SK-MEL-5 (cell line): Measurements from ENCODE around the gene TMEM255B. TPM values are rescaled to one million over a fixed set of nuclear protein-coding genes. Genes with fewer than 3 reads are reported as not detected.

Experiments
- DNase-seq: peaks from one replicate; pipeline ENCODE4 v3.0.0-alpha.2; 2016; ENCODE audit warnings: low read depth, low spot score
- in situ Hi-C: cut with HindIII; loops from 2 replicates; pipeline ENCODE4 v1.10.0; 2016; ENCODE audit warnings: low sequenced_read_pairs, high pct_unique_total_duplicates, low pct_unique_long_range_greater_than_20kb
- total RNA-seq: library from RNA; depleted of rRNA; stranded (reverse); fragments of >200 nt; shearing (Covaris generic); gene quantifications from 2 replicates; pipeline ENCODE4 v1.2.3, GENCODE V29; 2014

TMEM255B gene
- total RNA-seq, 1 experiment from 2014 or later, result 0.48 TPM

DNA sequence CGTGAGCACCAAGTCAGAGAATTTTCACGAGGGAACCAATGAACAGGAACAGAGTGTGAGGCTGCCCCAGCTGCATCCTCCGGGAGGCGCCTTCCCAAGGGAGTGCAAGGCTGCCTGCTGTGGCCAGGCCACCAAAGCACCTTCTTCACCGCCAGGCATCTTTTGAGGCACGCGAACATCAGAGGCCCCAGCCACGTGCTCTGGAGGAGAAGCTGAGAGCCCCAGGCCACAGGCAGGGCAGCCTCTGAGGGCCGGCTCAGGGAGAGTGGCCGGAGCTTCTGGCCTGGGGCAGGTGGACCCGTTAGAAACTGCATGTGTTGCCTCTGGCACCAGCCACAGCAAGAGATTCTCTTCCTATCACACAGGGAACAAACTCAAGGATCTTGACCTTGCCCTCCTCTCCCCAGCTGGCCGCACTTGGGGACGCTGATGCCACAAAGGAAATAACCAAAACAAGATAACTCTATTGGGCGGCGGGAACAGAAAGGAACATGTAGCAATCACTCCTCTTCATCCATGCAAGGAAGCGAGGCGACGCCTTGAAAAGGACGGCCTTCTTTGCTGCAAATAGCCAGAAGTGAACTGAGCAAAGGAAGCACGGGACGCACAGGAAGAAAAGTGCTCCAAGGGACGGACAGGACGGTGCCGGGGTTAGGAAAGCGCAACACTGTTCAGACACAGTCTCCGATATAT is 85.0 kb downstream of the TMEM255B start:
- in situ Hi-C loops, result no loop called here
- no peak for DNase-seq

DNA sequence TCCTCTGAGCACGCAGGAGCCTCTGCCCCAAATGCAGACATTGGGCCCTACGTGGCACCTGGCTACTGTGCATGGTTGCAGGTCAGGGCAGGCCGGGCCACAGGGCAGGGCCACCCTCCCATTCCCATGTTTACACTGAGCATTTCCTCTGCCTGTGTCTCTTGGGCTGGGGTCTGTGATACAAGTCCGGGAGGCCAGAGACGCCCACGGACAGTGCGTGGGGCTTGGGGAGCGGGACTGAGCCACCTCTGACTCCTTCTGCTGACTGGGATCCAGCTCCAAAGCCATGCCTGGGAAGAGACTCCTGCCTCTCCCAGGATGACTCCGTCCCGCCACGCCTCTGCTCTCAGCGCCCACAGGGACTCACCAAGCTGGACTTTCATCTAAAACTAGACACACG is 86.0 kb downstream of the TMEM255B start:
- DNase-seq, result no peak
- in situ Hi-C loops, result no loop called here

DNA sequence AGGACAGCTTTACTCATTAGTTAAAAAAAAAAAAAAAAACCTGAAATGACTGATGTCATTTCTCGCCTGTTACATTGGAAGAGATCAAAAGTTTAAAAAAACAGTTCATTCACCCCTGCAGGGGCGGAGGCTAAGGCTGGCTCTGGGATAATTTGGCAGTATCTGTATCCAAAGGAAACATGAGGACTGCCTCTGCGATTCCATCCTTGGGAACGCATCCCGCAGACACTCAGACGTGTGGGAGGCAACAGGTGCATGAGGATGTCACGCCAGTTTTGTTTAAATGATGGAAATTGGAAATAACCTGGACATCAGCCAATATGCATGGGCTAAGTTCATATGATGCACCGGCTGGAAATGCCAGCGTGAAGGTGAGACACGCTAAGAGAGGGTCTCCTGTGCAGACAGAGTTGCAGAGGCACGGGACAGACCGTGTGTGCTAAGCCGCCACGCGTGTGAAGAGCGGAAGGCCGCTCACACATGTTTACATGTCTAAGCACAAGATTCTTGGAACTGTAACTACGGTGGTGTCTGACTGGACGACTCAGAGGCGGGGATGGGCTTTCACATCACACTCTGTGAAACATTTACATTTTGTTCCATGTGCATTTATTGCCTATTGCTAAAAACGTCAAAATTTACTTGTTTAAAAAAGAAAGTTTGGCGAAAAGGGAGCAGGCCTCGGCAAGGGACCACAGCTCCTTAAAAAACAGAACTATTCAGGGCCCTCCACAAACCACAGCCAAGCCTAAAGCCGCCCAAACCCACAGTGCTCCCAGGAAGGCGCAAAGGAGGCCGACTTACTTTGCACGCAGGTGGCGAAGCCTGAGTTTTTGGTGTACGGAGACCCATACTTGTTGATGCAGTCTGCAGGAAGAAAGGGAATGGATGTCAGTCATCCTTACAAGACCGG is 87.0 kb downstream of the TMEM255B start:
- in situ Hi-C loops, result no loop called here
- no peak for DNase-seq

DNA sequence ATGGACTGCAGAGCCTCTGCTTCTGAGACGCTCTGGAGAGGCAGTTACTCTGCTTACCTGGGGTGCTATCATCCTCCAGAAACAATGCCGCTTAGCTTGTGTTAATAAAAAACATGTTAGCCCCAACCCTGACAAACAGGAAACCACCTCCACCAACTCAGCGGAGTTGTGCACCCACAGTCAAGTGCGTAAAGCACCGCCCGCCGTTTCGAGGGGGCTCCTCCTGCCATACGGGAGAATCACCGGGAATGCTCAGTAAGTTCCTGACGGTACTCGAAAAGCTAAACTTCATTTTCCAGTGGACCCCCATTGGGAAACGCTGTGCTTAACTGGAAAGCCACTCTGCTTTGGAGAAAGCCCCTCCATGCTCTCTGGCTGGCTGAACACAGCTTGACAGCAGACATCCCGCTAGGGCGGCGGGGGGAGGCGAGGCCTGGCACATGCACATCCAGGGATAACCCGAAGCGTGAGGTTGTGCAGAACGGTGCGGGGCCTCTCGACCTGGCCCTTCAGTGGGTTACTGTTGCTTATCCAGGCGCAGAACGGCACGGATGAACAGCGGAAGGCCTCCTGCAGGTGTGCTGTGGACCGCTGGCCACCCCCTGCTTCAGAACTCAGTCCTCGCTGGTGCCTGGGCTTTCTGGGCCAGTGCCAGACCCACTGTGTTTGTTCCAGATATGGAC is 87.8 kb downstream of the TMEM255B start:
- DNase-seq, result no peak
- in situ Hi-C loops, result no loop called here

DNA sequence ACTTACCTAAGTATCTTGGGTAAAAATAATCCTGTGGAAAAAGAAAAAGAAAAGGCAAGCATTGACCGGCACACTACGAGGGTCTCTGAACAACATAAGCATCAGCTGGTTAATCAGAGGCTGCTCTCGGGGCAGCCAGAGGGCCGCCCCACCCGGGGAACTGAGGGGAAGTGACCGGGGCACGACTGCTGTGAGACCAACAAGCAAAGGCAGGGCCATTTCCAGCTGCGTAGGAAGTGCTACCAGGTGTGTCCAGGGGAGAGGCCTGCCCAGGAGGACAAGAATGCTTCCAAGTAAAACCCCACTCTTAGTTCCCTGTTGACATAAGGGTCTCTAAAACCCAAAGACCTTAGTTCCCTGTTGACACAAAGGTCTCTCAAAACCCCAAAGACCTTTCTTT is 89.0 kb downstream of the TMEM255B start:
- in situ Hi-C loops, result no loop called here
- no peak for DNase-seq

DNA sequence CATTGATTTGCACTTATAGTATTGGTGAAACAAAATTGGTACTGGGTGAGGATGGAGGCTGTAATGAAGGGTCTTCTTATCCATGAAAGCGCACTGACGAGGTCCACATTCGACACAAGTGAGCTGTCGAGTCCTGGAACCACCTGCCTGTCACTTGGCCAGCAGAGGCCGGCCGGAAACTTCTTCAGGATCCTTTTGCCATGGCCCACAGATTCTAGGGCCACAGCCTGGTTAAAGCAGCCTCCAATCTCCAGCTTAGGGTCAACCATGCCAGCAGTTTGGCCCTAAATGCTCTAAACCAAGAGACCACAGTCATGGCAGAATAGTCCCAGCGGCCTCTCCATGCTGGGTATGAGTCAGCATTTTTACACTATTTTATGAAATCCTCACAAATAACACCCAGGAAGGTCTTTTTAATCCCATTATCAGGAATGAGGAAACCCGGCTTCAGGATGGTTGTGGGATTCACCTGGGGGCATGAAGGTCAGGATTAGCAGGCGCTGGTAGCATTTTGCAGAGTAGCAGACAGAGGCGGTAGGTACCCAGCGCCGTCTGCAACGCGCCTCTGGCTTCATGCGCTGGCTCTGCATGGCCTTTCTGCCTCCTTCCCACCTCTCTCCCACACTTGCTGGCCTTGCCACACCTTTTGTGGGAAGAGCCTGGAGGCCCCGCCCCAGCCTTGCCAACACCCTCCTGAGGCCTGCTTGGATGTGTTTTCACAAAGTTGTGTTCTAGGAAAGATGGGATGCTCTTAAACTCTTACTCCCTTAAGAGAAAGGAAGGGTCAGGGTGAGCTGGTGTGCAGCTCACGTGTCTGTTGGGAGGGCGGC is 89.6 kb downstream of the TMEM255B start:
- in situ Hi-C loops, result no loop called here
- no peak for DNase-seq

DNA sequence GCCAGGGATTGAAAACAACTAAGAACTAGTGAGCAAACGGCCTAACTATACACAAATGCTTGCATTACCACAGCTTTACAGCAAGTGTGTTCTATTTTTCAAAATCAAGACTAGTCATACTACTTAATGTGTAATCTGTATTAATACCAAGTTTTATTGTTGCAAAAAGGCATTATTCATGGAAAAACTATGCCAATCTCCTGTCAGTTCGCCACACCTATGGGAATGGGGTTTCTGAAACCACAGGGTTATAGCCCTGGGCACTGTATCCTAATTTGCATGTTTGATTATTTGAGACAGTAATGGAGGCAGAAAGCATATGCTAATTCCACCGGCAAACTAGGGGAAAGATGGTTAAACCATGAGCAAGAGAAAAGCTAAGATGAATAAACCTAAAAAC is 90.5 kb downstream of the TMEM255B start:
- no peak for DNase-seq
- in situ Hi-C loops, result no loop called here

DNA sequence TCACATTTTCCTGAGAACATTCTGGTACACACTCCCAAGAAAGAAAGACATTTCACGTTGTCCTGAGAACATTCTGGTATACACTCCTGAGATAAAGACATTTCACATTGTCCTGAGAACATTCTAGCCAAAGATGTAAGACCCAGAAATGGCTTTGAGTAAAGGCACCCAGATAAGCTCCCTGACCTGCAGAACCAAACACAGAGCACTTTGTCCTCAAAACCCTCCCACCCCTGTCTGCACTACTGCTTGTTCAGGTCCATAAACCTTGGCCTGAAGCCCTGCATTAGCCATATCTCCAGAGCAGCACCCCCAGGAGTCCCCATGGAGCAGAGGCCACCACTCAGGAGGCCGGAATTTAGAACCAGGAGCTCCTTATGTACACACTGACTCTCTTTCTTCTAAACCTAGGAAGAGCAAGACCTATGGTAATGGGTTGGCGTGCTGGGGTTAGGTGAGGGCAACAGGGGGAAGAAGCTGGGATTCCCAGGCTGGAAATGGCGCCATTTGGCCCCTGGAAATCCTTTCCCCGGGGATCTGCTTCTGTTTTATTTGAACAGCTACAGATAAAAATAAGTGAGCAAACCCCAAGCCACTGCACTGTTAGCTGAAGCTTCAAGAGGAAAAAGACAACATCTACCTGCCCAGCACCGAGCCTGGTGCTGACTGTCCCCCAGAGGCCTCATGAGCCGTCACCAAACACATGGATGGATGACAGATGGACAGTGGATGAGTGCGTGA is 91.1 kb downstream of the TMEM255B start:
- in situ Hi-C loops, result no loop called here
- DNase-seq, result no peak

DNA sequence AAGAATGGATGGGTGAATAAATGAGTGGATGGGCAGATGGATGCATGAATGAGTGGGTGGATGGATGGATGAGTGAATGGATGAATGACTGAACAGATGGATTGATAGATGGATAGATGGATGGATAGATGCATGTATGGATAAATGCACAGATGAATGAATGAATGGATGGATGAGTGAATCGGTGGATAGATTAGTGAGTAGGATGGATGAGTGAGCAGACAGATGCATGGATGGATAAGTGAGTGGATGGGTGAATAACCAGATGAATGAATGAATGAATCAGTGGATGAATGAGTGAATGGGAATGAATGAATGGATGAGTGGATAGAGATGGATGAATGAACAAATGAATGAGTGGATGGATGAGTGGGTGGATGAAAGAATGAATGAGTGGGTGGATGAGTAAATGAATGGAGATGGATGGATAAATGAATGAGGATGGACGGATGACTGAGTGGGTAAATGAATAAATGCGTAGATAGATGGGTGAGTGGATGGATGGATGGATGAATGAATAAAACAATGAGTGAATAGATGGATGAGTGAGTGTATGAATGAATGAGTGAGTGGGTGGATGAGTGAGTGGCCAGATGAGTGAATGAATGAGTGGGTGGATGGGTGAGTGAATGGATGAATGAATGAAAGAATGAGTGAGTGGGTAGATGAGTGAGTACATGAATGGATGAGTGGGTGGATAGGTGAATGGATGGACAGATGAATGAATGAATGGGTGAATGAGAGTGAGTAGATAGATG is 91.9 kb downstream of the TMEM255B start:
- DNase-seq, result no peak
- in situ Hi-C loops, result no loop called here

DNA sequence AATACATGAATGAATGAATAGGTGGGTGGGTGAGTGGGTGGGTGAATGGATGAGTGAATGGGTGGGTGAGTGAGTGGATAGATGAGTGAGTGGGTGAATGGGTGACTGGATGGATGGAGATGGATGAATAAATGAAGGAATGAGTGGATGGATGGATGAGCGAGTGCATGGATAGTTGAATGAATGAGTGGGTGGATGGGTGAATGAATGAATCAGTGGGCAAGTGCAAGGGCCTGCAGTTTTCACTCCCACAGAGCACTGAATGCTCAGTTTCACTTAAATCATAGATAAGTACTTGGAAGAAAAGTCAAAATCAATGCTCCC is 92.4 kb downstream of the TMEM255B start:
- DNase-seq, result no peak
- in situ Hi-C loops, result no loop called here

DNA sequence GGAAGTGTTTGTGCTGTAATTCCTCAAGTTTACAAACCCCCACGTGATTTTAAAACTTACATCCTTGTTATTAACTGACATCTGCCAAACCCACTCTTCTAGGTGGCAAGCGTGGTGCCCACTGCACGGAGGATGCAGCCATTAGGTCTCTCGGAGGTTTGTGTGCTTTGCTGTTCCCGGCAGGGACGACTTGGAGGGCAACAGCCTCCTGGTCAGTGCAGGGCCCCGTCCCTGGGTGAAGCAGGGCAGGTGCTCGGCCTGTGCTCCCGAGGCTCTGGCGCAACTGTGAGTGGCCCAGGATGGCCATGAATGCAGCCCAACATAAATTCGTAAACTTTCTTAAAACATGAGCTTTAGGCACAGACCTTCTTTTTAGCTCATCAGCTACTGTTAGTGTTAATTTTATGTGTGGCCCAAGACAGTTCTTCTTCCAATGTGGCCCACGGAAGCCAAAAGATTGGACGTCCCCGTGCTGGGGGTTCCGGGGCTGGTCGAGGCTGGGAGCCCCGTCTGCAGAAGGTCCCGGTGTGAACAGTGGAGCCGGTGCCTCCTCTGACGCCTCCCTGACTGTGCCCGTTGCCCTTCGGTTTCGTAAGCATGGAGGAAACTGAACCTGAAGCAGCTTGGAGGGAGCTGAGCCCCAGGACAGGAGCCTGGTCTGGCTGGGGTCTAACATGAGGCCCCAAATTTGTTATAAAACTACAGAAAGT is 93.0 kb downstream of the TMEM255B start:
- no peak for DNase-seq
- in situ Hi-C loops, result no loop called here

DNA sequence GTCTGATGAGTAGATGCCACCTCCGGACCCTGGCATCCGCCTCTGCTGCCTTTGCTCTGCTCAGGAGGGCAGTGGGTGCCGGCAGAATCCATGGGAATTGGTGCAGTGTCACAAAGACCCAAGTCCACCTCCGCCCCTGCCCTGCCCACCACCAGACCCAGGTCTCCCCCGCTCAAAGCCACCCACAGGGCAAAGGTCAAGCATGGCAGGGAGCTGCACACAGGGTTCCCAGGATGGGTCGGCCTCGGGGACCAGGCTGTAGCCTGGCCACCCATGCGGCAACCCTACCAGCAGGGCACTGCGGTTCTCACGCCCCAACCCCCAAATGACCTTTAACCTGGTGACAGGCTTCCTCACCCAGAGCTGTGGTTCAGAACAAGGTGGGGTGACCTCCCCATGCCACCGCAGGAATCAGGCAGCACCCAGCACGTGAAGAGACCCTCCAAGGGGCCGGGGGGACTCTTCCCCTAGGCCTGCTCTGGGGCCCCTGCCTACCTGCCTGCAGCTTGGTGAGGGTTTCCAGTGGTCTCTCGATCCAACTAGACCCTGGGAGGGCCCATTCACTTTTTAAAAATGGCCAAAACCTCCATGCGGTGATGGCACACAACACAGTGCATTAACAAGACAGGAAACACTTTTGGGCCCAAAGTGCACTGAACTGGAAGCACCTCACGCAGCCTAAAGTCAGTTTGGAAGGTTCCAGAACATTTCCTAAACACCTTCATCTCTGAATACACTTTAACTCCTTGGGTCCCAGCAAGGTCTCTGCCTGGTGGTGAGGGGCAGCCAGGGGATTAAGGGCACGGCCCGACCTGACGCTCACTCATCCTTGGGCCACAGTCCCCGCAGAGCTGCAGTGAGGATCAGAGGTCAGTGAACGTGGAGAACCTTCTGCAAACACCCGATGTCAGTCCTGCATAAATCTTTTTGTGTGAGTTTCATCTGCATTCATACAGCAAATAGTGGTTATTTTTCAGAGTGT is 93.8 kb downstream of the TMEM255B start:
- no peak for DNase-seq
- in situ Hi-C loops, result no loop called here

DNA sequence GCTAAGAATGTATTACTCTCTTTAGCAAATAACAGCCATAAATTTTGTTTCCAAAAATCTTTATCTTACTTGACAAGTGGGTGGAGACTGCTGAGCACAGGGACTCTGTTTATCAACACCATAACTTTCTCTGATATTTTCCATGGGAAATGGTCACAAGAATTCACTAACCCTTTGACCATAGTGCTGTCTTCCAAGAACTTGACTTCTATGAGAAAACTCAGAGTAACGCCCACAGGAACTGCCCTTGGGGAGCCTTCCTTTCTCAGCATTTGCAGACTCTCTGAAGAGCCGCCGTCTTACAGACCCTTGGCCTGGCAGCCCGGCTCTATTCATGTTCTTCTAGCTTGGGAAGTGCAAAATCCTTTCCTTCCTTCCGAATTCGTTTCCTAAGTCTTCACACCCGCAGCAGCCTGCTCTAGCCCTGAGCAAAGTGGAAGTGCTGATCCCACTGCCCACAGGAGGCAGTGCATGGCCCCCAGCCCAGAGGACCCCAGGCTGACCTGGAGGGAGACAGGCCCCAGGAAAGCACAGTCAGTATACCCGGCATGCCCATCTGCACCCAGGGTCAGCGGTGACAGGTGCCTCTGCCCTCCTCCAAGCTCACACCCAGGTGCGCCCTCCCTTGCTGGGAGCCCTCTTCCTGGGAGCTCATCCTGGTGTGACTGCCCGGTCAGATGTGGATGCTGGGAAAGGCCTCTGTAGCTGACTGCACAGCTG is 94.7 kb downstream of the TMEM255B start:
- DNase-seq, result no peak
- in situ Hi-C loops, result no loop called here

DNA sequence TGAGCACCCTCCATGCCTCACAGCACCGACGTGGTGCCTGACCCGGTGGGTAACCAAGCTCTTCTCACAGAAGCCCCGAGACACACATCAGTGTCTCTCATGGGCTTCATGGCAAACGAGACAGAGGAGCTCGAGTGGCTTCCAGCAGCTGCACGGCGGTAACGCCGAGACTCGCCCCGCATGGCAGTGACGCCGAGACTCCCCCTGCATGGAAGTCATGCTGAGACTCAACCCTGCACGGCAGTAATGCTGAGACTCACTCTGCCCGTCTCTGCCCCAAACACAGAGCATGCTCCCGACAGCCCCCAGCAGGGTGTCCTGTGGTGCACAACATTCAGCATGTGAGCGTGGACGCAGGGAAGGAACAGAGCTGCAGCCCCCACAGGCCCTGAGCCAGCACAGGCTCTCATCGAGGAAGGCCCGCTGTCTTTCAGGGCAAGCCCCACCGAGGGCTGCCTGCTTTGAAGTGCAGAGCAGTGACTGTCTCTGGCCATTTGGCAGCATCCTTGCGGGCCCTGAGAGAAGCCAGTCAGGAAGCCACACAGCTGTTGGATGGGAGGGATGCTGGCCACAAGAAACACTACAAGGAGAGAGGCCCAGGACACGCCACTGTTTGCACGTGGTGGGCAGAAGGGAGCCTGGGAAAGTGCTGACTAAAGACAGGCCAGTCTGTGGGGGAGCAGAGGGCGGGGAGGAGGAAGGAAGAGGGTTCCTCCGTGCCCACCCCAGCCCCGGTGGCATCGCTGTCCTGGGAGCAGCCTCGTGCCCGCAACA is 95.4 kb downstream of the TMEM255B start:
- in situ Hi-C loops, result no loop called here
- DNase-seq, result no peak
